ENCODE measurements around the gene PLCD1.
"Not testable (repeated sequence)": the region's sequence is repeated elsewhere in the genome, so short reads cannot be mapped to it uniquely, and the experiment has no call there.

PLCD1 gene

GRCh38 chr3:37986479-37987314 is 42.7 kb downstream of the PLCD1 start:
- DNase-seq (ENCODE audit: low read depth), result no peak

- DNase-seq (ENCODE audit: low read depth), result no peak
Measured at GRCh38 chr3:37985637-37986320, 43.7 kb downstream of the PLCD1 start.

- DNase-seq (ENCODE audit: low read depth), result no peak
Measured at GRCh38 chr3:37984596-37984995, 44.8 kb downstream of the PLCD1 start.

GRCh38 chr3:37984051-37984450 is 45.4 kb downstream of the PLCD1 start:
- DNase-seq (ENCODE audit: low read depth), result no peak

- DNase-seq (ENCODE audit: low read depth), result no peak
Measured at GRCh38 chr3:37982331-37982730, 47.1 kb downstream of the PLCD1 start.

- no peak for DNase-seq (ENCODE audit: low read depth)
Measured at GRCh38 chr3:37981348-37981664, 48.1 kb downstream of the PLCD1 start.

- DNase-seq (ENCODE audit: low read depth), result no peak
Measured at GRCh38 chr3:37980462-37981347, 48.7 kb downstream of the PLCD1 start.

GRCh38 chr3:37979541-37980461 is 49.6 kb downstream of the PLCD1 start:
- no peak for DNase-seq (ENCODE audit: low read depth)

GRCh38 chr3:37974121-37975083 is 55.0 kb downstream of the PLCD1 start:
- DNase-seq (ENCODE audit: low read depth), result no peak

GRCh38 chr3:37973246-37974054 is 56.0 kb downstream of the PLCD1 start:
- DNase-seq (ENCODE audit: low read depth), result no peak

GRCh38 chr3:37972056-37972455 is 57.4 kb downstream of the PLCD1 start:
- not testable (repeated sequence) for DNase-seq (ENCODE audit: low read depth)

GRCh38 chr3:37971467-37971866 is 58.0 kb downstream of the PLCD1 start:
- no peak for DNase-seq (ENCODE audit: low read depth)

- DNase-seq (ENCODE audit: low read depth), result no peak
Measured at GRCh38 chr3:37970802-37971201, 58.6 kb downstream of the PLCD1 start.

- DNase-seq (ENCODE audit: low read depth), result no peak
Measured at GRCh38 chr3:37969596-37970100, 59.8 kb downstream of the PLCD1 start.

- no peak for DNase-seq (ENCODE audit: low read depth)
Measured at GRCh38 chr3:37968813-37969595, 60.4 kb downstream of the PLCD1 start.

GRCh38 chr3:37968199-37968598 is 61.2 kb downstream of the PLCD1 start:
- no peak for DNase-seq (ENCODE audit: low read depth)

GRCh38 chr3:37967260-37967881 is 62.1 kb downstream of the PLCD1 start:
- peak; percentile 51 for DNase-seq (ENCODE audit: low read depth)

- no peak for DNase-seq (ENCODE audit: low read depth)
Measured at GRCh38 chr3:37964716-37965115, 64.7 kb downstream of the PLCD1 start.
